ENCODE results near the gene UBE2U.
"Not testable (repeated sequence)": the region's sequence is repeated elsewhere in the genome, so short reads cannot be mapped to it uniquely, and the experiment has no call there.

Gene UBE2U

GRCh38 chr1:64212031-64212430 is 8.6 kb downstream of the UBE2U start:
- peaks cover 44% of the 10 kb centered on the region for H3K27me3 Mint-ChIP-seq
- no peaks in the 10 kb centered on the region for H3K36me3 Mint-ChIP-seq (ENCODE audit: low read depth)
- no peaks in the 10 kb centered on the region for H3K4me1 Mint-ChIP-seq (ENCODE audit: low read depth)
- H3K4me3 Mint-ChIP-seq, result no peak overlapping the region
- no peak overlapping the region for H3K27ac Mint-ChIP-seq
- H3K9me3 Mint-ChIP-seq, result no peaks in the 10 kb centered on the region

GRCh38 chr1:64215576-64215975 is 12.2 kb downstream of the UBE2U start:
- H3K4me1 Mint-ChIP-seq (ENCODE audit: low read depth), result no peaks in the 10 kb centered on the region
- H3K9me3 Mint-ChIP-seq, result no peaks in the 10 kb centered on the region
- H3K27me3 Mint-ChIP-seq, result peaks cover 46% of the 10 kb centered on the region
- H3K27ac Mint-ChIP-seq, result no peak overlapping the region
- no peak overlapping the region for H3K4me3 Mint-ChIP-seq
- H3K36me3 Mint-ChIP-seq (ENCODE audit: low read depth), result no peaks in the 10 kb centered on the region

GRCh38 chr1:64220241-64220640 is 16.8 kb downstream of the UBE2U start:
- Mint-ChIP-seq H3K4me1 (ENCODE audit: low read depth) (peaks cover 13% of the 10 kb centered on the region), H3K27me3 (peaks cover 34% of the 10 kb centered on the region)

GRCh38 chr1:64223329-64224151 is 20.1 kb downstream of the UBE2U start:
- Mint-ChIP-seq H3K36me3 (ENCODE audit: low read depth) (no peaks in the 10 kb centered on the region), H3K27me3 (peaks cover 24% of the 10 kb centered on the region), H3K4me1 (ENCODE audit: low read depth) (peaks cover 13% of the 10 kb centered on the region), H3K27ac (no peak overlapping the region), H3K9me3 (no peaks in the 10 kb centered on the region), H3K4me3 (no peak overlapping the region)

More at GRCh38 chr1:64220241-64220640, 16.8 kb downstream of the UBE2U start:
- Mint-ChIP-seq H3K9me3 (no peaks in the 10 kb centered on the region), H3K4me3 (no peak overlapping the region), H3K27ac (no peak overlapping the region), H3K36me3 (ENCODE audit: low read depth) (no peaks in the 10 kb centered on the region)

GRCh38 chr1:64224236-64224635 is 20.8 kb downstream of the UBE2U start:
- not testable (repeated sequence) for H3K27ac Mint-ChIP-seq; H3K9me3 Mint-ChIP-seq; H3K4me3 Mint-ChIP-seq; H3K36me3 Mint-ChIP-seq (ENCODE audit: low read depth)
- H3K4me1 Mint-ChIP-seq (ENCODE audit: low read depth), result peaks cover 13% of the 10 kb centered on the region
- peaks cover 22% of the 10 kb centered on the region for H3K27me3 Mint-ChIP-seq

- H3K9me3 Mint-ChIP-seq, result no peaks in the 10 kb centered on the region
These were observed 24.9 kb downstream of the UBE2U start for GRCh38 chr1:64228167-64228957.

GRCh38 chr1:64229307-64229706 is 25.9 kb downstream of the UBE2U start:
- H3K4me3 Mint-ChIP-seq, result no peak overlapping the region
- H3K4me1 Mint-ChIP-seq (ENCODE audit: low read depth), result no peaks in the 10 kb centered on the region
- H3K27me3 Mint-ChIP-seq, result peaks cover 29% of the 10 kb centered on the region
- no peak overlapping the region for H3K27ac Mint-ChIP-seq
- no peaks in the 10 kb centered on the region for H3K9me3 Mint-ChIP-seq
- H3K36me3 Mint-ChIP-seq (ENCODE audit: low read depth), result no peaks in the 10 kb centered on the region

More at GRCh38 chr1:64228167-64228957, 24.9 kb downstream of the UBE2U start:
- no peak overlapping the region for H3K4me3 Mint-ChIP-seq
- peaks cover 20% of the 10 kb centered on the region for H3K27me3 Mint-ChIP-seq
- peaks cover 7% of the 10 kb centered on the region for H3K4me1 Mint-ChIP-seq (ENCODE audit: low read depth)
- H3K27ac Mint-ChIP-seq, result no peak overlapping the region
- H3K36me3 Mint-ChIP-seq (ENCODE audit: low read depth), result no peaks in the 10 kb centered on the region

GRCh38 chr1:64231153-64231552 is 27.7 kb downstream of the UBE2U start:
- Mint-ChIP-seq H3K27ac (no peak overlapping the region), H3K4me1 (ENCODE audit: low read depth) (no peaks in the 10 kb centered on the region), H3K36me3 (ENCODE audit: low read depth) (no peaks in the 10 kb centered on the region), H3K9me3 (no peaks in the 10 kb centered on the region), H3K27me3 (peaks cover 35% of the 10 kb centered on the region), H3K4me3 (no peak overlapping the region)

- Mint-ChIP-seq H3K36me3 (ENCODE audit: low read depth) (no peaks in the 10 kb centered on the region), H3K27ac (no peak overlapping the region), H3K9me3 (no peaks in the 10 kb centered on the region), H3K4me1 (ENCODE audit: low read depth) (no peaks in the 10 kb centered on the region), H3K27me3 (peaks cover 35% of the 10 kb centered on the region), H3K4me3 (no peak overlapping the region)
These were observed 28.2 kb downstream of the UBE2U start for GRCh38 chr1:64231654-64232053.

GRCh38 chr1:64234714-64235113 is 31.3 kb downstream of the UBE2U start:
- no peaks in the 10 kb centered on the region for H3K9me3 Mint-ChIP-seq
- H3K4me1 Mint-ChIP-seq (ENCODE audit: low read depth), result no peaks in the 10 kb centered on the region
- H3K27ac Mint-ChIP-seq, result no peak overlapping the region
- no peak overlapping the region for H3K4me3 Mint-ChIP-seq
- no peaks in the 10 kb centered on the region for H3K36me3 Mint-ChIP-seq (ENCODE audit: low read depth)
- H3K27me3 Mint-ChIP-seq, result peaks cover 34% of the 10 kb centered on the region

- H3K27me3 Mint-ChIP-seq, result peaks cover 31% of the 10 kb centered on the region
- H3K4me1 Mint-ChIP-seq (ENCODE audit: low read depth), result no peaks in the 10 kb centered on the region
- H3K27ac Mint-ChIP-seq, result no peak overlapping the region
- no peak overlapping the region for H3K4me3 Mint-ChIP-seq
- no peaks in the 10 kb centered on the region for H3K9me3 Mint-ChIP-seq
- H3K36me3 Mint-ChIP-seq (ENCODE audit: low read depth), result no peaks in the 10 kb centered on the region
These were observed 31.8 kb downstream of the UBE2U start for GRCh38 chr1:64235181-64235580.

- Mint-ChIP-seq H3K27ac (no peak overlapping the region), H3K4me3 (no peak overlapping the region), H3K9me3 (no peaks in the 10 kb centered on the region), H3K36me3 (ENCODE audit: low read depth) (no peaks in the 10 kb centered on the region), H3K27me3 (peaks cover 25% of the 10 kb centered on the region), H3K4me1 (ENCODE audit: low read depth) (no peaks in the 10 kb centered on the region)
These were observed 32.5 kb downstream of the UBE2U start for GRCh38 chr1:64235910-64236309.

- Mint-ChIP-seq H3K4me3 (no peak overlapping the region), H3K4me1 (ENCODE audit: low read depth) (no peaks in the 10 kb centered on the region), H3K36me3 (ENCODE audit: low read depth) (no peaks in the 10 kb centered on the region), H3K27ac (no peak overlapping the region), H3K9me3 (no peaks in the 10 kb centered on the region), H3K27me3 (peaks cover 25% of the 10 kb centered on the region)
These were observed 33.1 kb downstream of the UBE2U start for GRCh38 chr1:64236541-64236954.

- not testable (repeated sequence) for H3K9me3 Mint-ChIP-seq; H3K27ac Mint-ChIP-seq; H3K4me3 Mint-ChIP-seq; H3K36me3 Mint-ChIP-seq (ENCODE audit: low read depth)
- H3K27me3 Mint-ChIP-seq, result peaks cover 13% of the 10 kb centered on the region
- peaks cover 13% of the 10 kb centered on the region for H3K4me1 Mint-ChIP-seq (ENCODE audit: low read depth)
These were observed 36.1 kb downstream of the UBE2U start for GRCh38 chr1:64239519-64239918.

GRCh38 chr1:64240206-64240605 is 36.8 kb downstream of the UBE2U start:
- H3K36me3 Mint-ChIP-seq (ENCODE audit: low read depth), result no peaks in the 10 kb centered on the region
- H3K27me3 Mint-ChIP-seq, result peaks cover 8% of the 10 kb centered on the region
- no peak overlapping the region for H3K27ac Mint-ChIP-seq
- peaks cover 19% of the 10 kb centered on the region for H3K4me1 Mint-ChIP-seq (ENCODE audit: low read depth)
- no peak overlapping the region for H3K4me3 Mint-ChIP-seq
- H3K9me3 Mint-ChIP-seq, result no peaks in the 10 kb centered on the region

Measured in stimulated activated naive CD8-positive, alpha-beta T cell treated with anti-CD3 and anti-CD28 coated beads, Interleukin-15, Interleukin-2, amounts not matched to agents 100 ng/mL and 50 ng/mL, for 24 hours (primary cell).